ENCODE data around the gene COL11A2. TPM values are rescaled to one million over a fixed set of nuclear protein-coding genes. Genes with fewer than 3 reads are reported as not detected.

COL11A2 gene
- total and polyA plus RNA-seq, 2 donors (not counting 3 experiments of a cell fraction or from before 2014, with no cell fraction given): 0.65 to 1.3 TPM

DNA sequence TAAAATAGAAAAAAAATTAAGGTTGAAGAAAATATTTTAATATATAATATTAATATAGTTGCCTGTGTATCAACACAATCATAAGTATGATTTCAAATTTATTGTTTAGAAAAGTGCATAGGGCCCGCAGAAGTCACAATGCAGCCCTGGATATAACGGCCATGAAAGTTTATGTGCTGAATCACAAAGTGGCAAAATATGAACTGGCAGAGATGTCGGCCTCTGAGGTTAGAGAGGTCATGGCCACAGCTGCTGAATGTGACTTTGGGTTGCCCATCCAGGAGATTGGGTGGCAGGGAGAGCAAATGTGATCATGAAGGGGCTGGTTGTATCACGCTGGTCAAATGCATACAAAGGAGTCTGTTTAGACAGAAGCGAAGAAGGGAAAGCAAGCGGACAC lies 35.7 kb downstream of the COL11A2 start:
- TF ChIP-seq EZH2 (IDR thresholded peaks at IDR 0.05; ENCODE audit: borderline replicate concordance, low read depth, low read length, severe bottlenecking) (no peak), POLR2AphosphoS5 (IDR thresholded peaks at IDR 0.05; ENCODE audit: insufficient read depth, low read depth, low read length) (no peak), FOS (IDR thresholded peaks at IDR 0.05; ENCODE audit: borderline replicate concordance, insufficient read depth, low read length) (no peak)
- Histone ChIP-seq H3K27ac (ENCODE audit: insufficient read depth, low read depth, low read length) (no peak overlapping the region), H4K20me1 (replicated peaks; ENCODE audit: control insufficient read depth, extremely low read depth, insufficient read depth, low read length) (no peaks in the 10 kb centered on the region), H3K4me2 (ENCODE audit: insufficient read depth, low read length) (no peak overlapping the region), H3K9me3 (replicated peaks; ENCODE audit: control insufficient read depth, insufficient read depth, low read length) (no peaks in the 10 kb centered on the region), H3K27me3 (ENCODE audit: control insufficient read depth in 2 of 2, insufficient read depth in 2 of 2, low read length in 2 of 2) (peaks cover 2 to 4% of the 10 kb centered on the region in 2 experiments), H3K36me3 (ENCODE audit: control insufficient read depth in 2 of 2, extremely low read depth in 1 of 2, insufficient read depth in 2 of 2, low read length in 2 of 2) (no peaks in the 10 kb centered on the region), H3K4me3 (replicated peaks in 1 of 3; ENCODE audit: insufficient read depth in 1 of 3, low read depth in 1 of 3, low read length in 3 of 3) (no peak overlapping the region), H3K9me1 (replicated peaks; ENCODE audit: control insufficient read depth, extremely low read depth, insufficient read depth, low read length) (no peaks in the 10 kb centered on the region), H3K9ac (replicated peaks; ENCODE audit: extremely low read depth, insufficient read depth, low read length) (no peak overlapping the region), H3K4me1 (ENCODE audit: control insufficient read depth, extremely low read depth, insufficient read depth, low read length) (no peaks in the 10 kb centered on the region), H3K79me2 (ENCODE audit: control insufficient read depth, insufficient read depth, low read length) (no peaks in the 10 kb centered on the region), H2AFZ (ENCODE audit: low read depth, low read length) (no peak overlapping the region)
- no peak for FAIRE-seq
- dilution Hi-C loops (cut with MboI; ENCODE audit: extremely low pct_ligation_motif_present, low sequenced_read_pairs) (no loop called here), intact Hi-C loops (cut with micrococcal nuclease) (no loop called here)
- POLR2A ChIA-PET: no interaction called here
- no peak for DNase-seq (ENCODE audit: low read depth, low spot score)
- CTCF ChIA-PET: interaction anchor here (6.6 kb wide), 1 partner anchor 91 kb away, joined by 99 read pairs; no protein-coding TSS in a partner anchor
- BruUV-seq (replicated peaks): no TSS peak

DNA sequence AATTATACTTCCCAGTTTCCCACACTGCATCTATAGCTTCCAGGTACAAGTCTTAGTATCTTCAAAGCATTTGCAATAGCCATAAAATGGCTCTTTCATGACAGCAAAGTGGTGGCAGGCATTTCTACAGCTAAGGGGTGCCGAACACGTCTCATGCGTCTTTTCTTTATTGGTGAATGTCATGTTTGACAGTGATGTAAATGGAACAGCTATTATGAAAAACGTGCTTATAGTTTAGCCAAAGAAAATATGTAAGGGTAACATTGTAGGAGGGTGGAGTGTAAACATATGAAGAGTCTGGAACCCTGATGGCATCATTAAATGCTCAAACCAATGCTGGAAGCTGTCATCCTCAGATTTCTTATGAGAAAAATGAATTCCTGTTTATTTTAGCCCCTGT lies 37.9 kb downstream of the COL11A2 start:
- CTCF ChIA-PET: interaction anchor here (0.9 to 1.4 kb wide), 4 partner anchors 9 to 286 kb away, joined by 3 to 4 read pairs (median 3); no protein-coding TSS in a partner anchor
- H3K4me3 ChIP-seq (replicated peaks in 1 of 3; ENCODE audit: insufficient read depth in 1 of 3, low read depth in 1 of 3, low read length in 3 of 3): no peak overlapping the region
- POLR2A ChIA-PET: no interaction called here
- H2AFZ ChIP-seq (ENCODE audit: low read depth, low read length): no peak overlapping the region
- dilution Hi-C loops (cut with MboI; ENCODE audit: extremely low pct_ligation_motif_present, low sequenced_read_pairs) (no loop called here), intact Hi-C loops (cut with micrococcal nuclease) (no loop called here)
- TF ChIP-seq, protein P1, sequence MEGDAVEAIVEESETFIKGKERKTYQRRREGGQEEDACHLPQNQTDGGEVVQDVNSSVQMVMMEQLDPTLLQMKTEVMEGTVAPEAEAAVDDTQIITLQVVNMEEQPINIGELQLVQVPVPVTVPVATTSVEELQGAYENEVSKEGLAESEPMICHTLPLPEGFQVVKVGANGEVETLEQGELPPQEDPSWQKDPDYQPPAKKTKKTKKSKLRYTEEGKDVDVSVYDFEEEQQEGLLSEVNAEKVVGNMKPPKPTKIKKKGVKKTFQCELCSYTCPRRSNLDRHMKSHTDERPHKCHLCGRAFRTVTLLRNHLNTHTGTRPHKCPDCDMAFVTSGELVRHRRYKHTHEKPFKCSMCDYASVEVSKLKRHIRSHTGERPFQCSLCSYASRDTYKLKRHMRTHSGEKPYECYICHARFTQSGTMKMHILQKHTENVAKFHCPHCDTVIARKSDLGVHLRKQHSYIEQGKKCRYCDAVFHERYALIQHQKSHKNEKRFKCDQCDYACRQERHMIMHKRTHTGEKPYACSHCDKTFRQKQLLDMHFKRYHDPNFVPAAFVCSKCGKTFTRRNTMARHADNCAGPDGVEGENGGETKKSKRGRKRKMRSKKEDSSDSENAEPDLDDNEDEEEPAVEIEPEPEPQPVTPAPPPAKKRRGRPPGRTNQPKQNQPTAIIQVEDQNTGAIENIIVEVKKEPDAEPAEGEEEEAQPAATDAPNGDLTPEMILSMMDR (IDR thresholded peaks at IDR 0.05; ENCODE audit: extremely low read depth in 1 of 2, insufficient read depth in 1 of 2, low read depth in 1 of 2, low read length in 2 of 2): no peak
- TF ChIP-seq EZH2 (IDR thresholded peaks at IDR 0.05; ENCODE audit: borderline replicate concordance, low read depth, low read length, severe bottlenecking) (no peak), POLR2A (IDR thresholded peaks at IDR 0.05; ENCODE audit: low read depth, low read length) (no peak), JUN (IDR thresholded peaks at IDR 0.05; ENCODE audit: borderline replicate concordance, insufficient read depth, insufficient read length, low read depth) (no peak)
- TF ChIP-seq, protein P2, sequence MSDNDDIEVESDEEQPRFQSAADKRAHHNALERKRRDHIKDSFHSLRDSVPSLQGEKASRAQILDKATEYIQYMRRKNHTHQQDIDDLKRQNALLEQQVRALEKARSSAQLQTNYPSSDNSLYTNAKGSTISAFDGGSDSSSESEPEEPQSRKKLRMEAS (IDR thresholded peaks at IDR 0.05; ENCODE audit: insufficient read depth, insufficient read length): no peak
- no peaks in the 10 kb centered on the region for H3K4me1 ChIP-seq (ENCODE audit: control insufficient read depth, extremely low read depth, insufficient read depth, low read length)
- H4K20me1 ChIP-seq (replicated peaks; ENCODE audit: control insufficient read depth, extremely low read depth, insufficient read depth, low read length): no peaks in the 10 kb centered on the region
- H3K9ac ChIP-seq (replicated peaks; ENCODE audit: extremely low read depth, insufficient read depth, low read length): no peak overlapping the region
- H3K9me3 ChIP-seq (replicated peaks; ENCODE audit: control insufficient read depth, insufficient read depth, low read length): no peaks in the 10 kb centered on the region
- no peak overlapping the region for H3K27ac ChIP-seq (ENCODE audit: insufficient read depth, low read depth, low read length)
- H3K36me3 ChIP-seq (ENCODE audit: control insufficient read depth in 2 of 2, extremely low read depth in 1 of 2, insufficient read depth in 2 of 2, low read length in 2 of 2): no peaks in the 10 kb centered on the region
- H3K79me2 ChIP-seq (ENCODE audit: control insufficient read depth, insufficient read depth, low read length): no peaks in the 10 kb centered on the region
- H3K27me3 ChIP-seq (ENCODE audit: control insufficient read depth in 2 of 2, insufficient read depth in 2 of 2, low read length in 2 of 2): peaks cover 5 to 15% of the 10 kb centered on the region in 2 experiments
- no peaks in the 10 kb centered on the region for H3K9me1 ChIP-seq (replicated peaks; ENCODE audit: control insufficient read depth, extremely low read depth, insufficient read depth, low read length)
- no peak overlapping the region for H3K4me2 ChIP-seq (ENCODE audit: insufficient read depth, low read length)
- BruUV-seq (replicated peaks): no TSS peak
- no peak for DNase-seq (ENCODE audit: low read depth, low spot score)
- no peak for FAIRE-seq

All from endothelial cell of umbilical vein (primary cell).